ENCODE measurements around the gene MB.

GRCh38 chr22:35616043-35616442, 1.1 kb downstream of the MB start:
- TF ChIP-seq CBX1 (IDR thresholded peaks at IDR 0.05; ENCODE audit: low read depth) = no peak
- TF ChIP-seq ZHX1 (conservative IDR thresholded peaks at IDR 0.05; ENCODE audit: low read length) = no peak
- no peak for TF ChIP-seq FOXM1 (IDR thresholded peaks at IDR 0.05; ENCODE audit: low read depth)
- no peak for TF ChIP-seq FOXM1 (CRISPR knock-in tag; IDR thresholded peaks at IDR 0.05; ENCODE audit: low read depth)
- no peak for TF ChIP-seq SMAD2 (IDR thresholded peaks at IDR 0.05; ENCODE audit: low read depth, low read length)
- TF ChIP-seq TBP (optimal IDR thresholded peaks at IDR 0.05; ENCODE audit: low read depth, low read length) = no peak
